HEK293 (cell line): ENCODE measurements around the gene SPRR2D.

Experiments used
- HOXA7 ChIP-seq: sonication (generic); formaldehyde crosslinking; IDR thresholded peaks from 2 replicates; pipeline ENCODE4 v1.8.1; 2022; ENCODE audit warnings: missing genetic modification reagents, borderline replicate concordance
- KLF1 ChIP-seq: fragments of 450-650 bp; formaldehyde crosslinking; IDR thresholded peaks from 2 replicates; pipeline ENCODE4 v1.5.1; 2016; ENCODE audit warnings: missing biosample characterization, missing genetic modification characterization
- PRDM4 ChIP-seq: fragments of 450-650 bp; formaldehyde crosslinking; IDR thresholded peaks from 2 replicates; pipeline ENCODE4 v1.5.1; 2017; ENCODE audit warnings: missing biosample characterization, missing genetic modification characterization
- SETDB1 ChIP-seq: IDR thresholded peaks from one replicate; pipeline ENCODE4 v1.6.1; 2017; ENCODE audit warnings: mild to moderate bottlenecking, low read length, moderate library complexity, mixed read lengths; ENCODE audit not compliant: insufficient read length
- ZBTB21 ChIP-seq: fragments of 450-650 bp; formaldehyde crosslinking; IDR thresholded peaks from 2 replicates; pipeline ENCODE4 v1.5.1; 2017; ENCODE audit warnings: missing biosample characterization, missing genetic modification characterization
- ZNF155 ChIP-seq: fragments of 450-650 bp; formaldehyde crosslinking; IDR thresholded peaks from 2 replicates; pipeline ENCODE4 v1.5.1; 2016; ENCODE audit warnings: missing biosample characterization, missing genetic modification characterization
- ZNF184 ChIP-seq: fragments of 450-650 bp; IDR thresholded peaks from 2 replicates; pipeline ENCODE4 v1.5.1; 2018; ENCODE audit warnings: missing biosample characterization, mild to moderate bottlenecking, missing genetic modification characterization
- ZNF23 ChIP-seq: fragments of 450-650 bp; formaldehyde crosslinking; IDR thresholded peaks from 2 replicates; pipeline ENCODE4 v1.5.1; 2016; ENCODE audit warnings: missing biosample characterization, missing genetic modification characterization, borderline replicate concordance
- ZNF24 ChIP-seq: fragments of 450-650 bp; formaldehyde crosslinking; IDR thresholded peaks from 2 replicates; pipeline ENCODE4 v1.5.1; 2016; ENCODE audit warnings: missing biosample characterization, missing genetic modification characterization
- ZNF837 ChIP-seq: fragments of 450-650 bp; formaldehyde crosslinking; IDR thresholded peaks from 2 replicates; pipeline ENCODE4 v1.5.1; 2016; ENCODE audit warnings: missing biosample characterization, missing genetic modification characterization
- TF ChIP-seq, protein P1 (sequence below): fragments of 450-650 bp; formaldehyde crosslinking; IDR thresholded peaks from 2 replicates; pipeline ENCODE4 v1.5.1; 2016; ENCODE audit warnings: missing biosample characterization, missing genetic modification characterization
- TF ChIP-seq, protein P2 (sequence below): sonication (generic); formaldehyde crosslinking; IDR thresholded peaks from 2 replicates; pipeline ENCODE4 v1.8.1; 2022; ENCODE audit warnings: mild to moderate bottlenecking, moderate library complexity, missing genetic modification reagents

DNA sequence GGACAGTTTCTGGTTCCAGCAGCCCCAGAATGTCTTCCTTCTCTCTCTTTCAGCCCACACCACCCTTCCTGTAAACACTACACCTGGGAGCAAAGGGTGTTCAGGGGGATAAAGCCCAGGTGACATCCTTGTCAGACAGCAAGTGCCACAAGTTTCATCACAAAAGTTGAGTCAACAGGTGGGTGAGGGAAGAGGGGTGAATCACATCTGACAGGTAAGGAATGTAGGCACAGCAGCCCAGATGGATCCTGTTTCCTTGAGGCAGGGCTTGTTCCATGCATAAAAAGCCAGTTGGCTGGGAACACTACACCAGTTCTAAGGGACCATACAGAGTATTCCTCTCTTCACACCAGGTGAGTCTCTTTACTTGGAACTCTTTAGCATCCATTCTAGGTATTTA lies 10.0 kb downstream of the SPRR2D start, which contains the start of gene SPRR1B:
- TF ChIP-seq, protein P1, sequence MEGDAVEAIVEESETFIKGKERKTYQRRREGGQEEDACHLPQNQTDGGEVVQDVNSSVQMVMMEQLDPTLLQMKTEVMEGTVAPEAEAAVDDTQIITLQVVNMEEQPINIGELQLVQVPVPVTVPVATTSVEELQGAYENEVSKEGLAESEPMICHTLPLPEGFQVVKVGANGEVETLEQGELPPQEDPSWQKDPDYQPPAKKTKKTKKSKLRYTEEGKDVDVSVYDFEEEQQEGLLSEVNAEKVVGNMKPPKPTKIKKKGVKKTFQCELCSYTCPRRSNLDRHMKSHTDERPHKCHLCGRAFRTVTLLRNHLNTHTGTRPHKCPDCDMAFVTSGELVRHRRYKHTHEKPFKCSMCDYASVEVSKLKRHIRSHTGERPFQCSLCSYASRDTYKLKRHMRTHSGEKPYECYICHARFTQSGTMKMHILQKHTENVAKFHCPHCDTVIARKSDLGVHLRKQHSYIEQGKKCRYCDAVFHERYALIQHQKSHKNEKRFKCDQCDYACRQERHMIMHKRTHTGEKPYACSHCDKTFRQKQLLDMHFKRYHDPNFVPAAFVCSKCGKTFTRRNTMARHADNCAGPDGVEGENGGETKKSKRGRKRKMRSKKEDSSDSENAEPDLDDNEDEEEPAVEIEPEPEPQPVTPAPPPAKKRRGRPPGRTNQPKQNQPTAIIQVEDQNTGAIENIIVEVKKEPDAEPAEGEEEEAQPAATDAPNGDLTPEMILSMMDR (tag by site-specific recombination): no peak
- TF ChIP-seq HOXA7 (CRISPR knock-in tag) (no peak), ZNF155 (tag by site-specific recombination) (no peak), ZNF24 (tag by site-specific recombination) (no peak), ZNF184 (tag by site-specific recombination) (no peak), ZNF837 (tag by site-specific recombination) (no peak), PRDM4 (tag by site-specific recombination) (no peak), ZNF23 (tag by site-specific recombination) (no peak), ZBTB21 (tag by site-specific recombination) (no peak), KLF1 (tag by site-specific recombination) (no peak), SETDB1 (no peak)
- TF ChIP-seq, protein P2, sequence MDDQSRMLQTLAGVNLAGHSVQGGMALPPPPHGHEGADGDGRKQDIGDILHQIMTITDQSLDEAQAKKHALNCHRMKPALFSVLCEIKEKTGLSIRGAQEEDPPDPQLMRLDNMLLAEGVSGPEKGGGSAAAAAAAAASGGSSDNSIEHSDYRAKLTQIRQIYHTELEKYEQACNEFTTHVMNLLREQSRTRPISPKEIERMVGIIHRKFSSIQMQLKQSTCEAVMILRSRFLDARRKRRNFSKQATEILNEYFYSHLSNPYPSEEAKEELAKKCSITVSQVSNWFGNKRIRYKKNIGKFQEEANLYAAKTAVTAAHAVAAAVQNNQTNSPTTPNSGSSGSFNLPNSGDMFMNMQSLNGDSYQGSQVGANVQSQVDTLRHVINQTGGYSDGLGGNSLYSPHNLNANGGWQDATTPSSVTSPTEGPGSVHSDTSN: no peak
